Neural cell (in vitro differentiated cells): ENCODE measurements around the gene MOCOS.

Source experiments
- EP300 ChIP-seq: fragments of 450-650 bp; conservative IDR thresholded peaks from 2 replicates; pipeline ENCODE4 v1.6.1; 2014; ENCODE audit warnings: antibody characterized with exemption, mild to moderate bottlenecking, moderate library complexity; ENCODE audit not compliant: poor library complexity, severe bottlenecking
- EZH2 ChIP-seq: fragments of 200-600, 300-800 bp; shearing (Covaris generic), sonication (generic); IDR thresholded peaks from 2 replicates; pipeline ENCODE4 v1.6.1; 2014; ENCODE audit warnings: antibody characterized with exemption, low read length, borderline replicate concordance, mild to moderate bottlenecking; ENCODE audit not compliant: insufficient read depth, poor library complexity, severe bottlenecking
- POLR2AphosphoS5 ChIP-seq: IDR thresholded peaks from 2 replicates; pipeline ENCODE4 v1.6.1; 2012
- SMC3 ChIP-seq: fragments of 450-650 bp; conservative IDR thresholded peaks from 2 replicates; pipeline ENCODE4 v1.6.1; 2014; ENCODE audit warnings: antibody characterized with exemption, mild to moderate bottlenecking, moderate library complexity; ENCODE audit not compliant: poor library complexity
- TAF1 ChIP-seq: IDR thresholded peaks from 2 replicates; pipeline ENCODE4 v1.6.1; 2012; ENCODE audit warnings: low read depth
- TF ChIP-seq, protein P1 (sequence below): IDR thresholded peaks from 2 replicates; pipeline ENCODE4 v1.6.1; 2012; ENCODE audit warnings: borderline replicate concordance
- TF ChIP-seq, protein P2 (sequence below): fragments of 450-650 bp; IDR thresholded peaks from 2 replicates; pipeline ENCODE4 v1.5.1; 2014; ENCODE audit warnings: antibody characterized with exemption, mild to moderate bottlenecking, moderate library complexity; ENCODE audit not compliant: poor library complexity, severe bottlenecking

DNA sequence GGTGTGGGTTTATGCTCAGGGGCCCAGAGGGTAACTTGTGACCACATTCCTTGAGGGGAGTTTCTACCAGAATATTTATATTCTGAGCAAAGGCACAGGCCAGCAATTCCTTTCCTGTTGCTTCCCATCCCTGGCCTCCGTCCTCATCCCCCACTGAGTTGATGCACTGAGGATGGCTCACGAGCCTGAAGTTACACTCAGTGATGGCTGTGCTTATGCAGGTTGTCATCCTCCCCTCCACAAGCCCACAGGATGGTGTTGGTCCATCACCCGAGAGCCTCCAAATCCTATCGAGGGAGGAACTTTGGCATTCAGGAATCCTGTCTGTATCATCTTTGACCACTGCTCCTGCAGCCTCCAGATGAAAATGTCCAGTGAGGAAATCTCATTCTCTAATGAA is 81.9 kb downstream of the MOCOS start:
- TF ChIP-seq EZH2 (no peak), TAF1 (no peak), POLR2AphosphoS5 (no peak), SMC3 (no peak), EP300 (no peak)
- TF ChIP-seq, protein P1, sequence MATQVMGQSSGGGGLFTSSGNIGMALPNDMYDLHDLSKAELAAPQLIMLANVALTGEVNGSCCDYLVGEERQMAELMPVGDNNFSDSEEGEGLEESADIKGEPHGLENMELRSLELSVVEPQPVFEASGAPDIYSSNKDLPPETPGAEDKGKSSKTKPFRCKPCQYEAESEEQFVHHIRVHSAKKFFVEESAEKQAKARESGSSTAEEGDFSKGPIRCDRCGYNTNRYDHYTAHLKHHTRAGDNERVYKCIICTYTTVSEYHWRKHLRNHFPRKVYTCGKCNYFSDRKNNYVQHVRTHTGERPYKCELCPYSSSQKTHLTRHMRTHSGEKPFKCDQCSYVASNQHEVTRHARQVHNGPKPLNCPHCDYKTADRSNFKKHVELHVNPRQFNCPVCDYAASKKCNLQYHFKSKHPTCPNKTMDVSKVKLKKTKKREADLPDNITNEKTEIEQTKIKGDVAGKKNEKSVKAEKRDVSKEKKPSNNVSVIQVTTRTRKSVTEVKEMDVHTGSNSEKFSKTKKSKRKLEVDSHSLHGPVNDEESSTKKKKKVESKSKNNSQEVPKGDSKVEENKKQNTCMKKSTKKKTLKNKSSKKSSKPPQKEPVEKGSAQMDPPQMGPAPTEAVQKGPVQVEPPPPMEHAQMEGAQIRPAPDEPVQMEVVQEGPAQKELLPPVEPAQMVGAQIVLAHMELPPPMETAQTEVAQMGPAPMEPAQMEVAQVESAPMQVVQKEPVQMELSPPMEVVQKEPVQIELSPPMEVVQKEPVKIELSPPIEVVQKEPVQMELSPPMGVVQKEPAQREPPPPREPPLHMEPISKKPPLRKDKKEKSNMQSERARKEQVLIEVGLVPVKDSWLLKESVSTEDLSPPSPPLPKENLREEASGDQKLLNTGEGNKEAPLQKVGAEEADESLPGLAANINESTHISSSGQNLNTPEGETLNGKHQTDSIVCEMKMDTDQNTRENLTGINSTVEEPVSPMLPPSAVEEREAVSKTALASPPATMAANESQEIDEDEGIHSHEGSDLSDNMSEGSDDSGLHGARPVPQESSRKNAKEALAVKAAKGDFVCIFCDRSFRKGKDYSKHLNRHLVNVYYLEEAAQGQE: no peak
- TF ChIP-seq, protein P2, sequence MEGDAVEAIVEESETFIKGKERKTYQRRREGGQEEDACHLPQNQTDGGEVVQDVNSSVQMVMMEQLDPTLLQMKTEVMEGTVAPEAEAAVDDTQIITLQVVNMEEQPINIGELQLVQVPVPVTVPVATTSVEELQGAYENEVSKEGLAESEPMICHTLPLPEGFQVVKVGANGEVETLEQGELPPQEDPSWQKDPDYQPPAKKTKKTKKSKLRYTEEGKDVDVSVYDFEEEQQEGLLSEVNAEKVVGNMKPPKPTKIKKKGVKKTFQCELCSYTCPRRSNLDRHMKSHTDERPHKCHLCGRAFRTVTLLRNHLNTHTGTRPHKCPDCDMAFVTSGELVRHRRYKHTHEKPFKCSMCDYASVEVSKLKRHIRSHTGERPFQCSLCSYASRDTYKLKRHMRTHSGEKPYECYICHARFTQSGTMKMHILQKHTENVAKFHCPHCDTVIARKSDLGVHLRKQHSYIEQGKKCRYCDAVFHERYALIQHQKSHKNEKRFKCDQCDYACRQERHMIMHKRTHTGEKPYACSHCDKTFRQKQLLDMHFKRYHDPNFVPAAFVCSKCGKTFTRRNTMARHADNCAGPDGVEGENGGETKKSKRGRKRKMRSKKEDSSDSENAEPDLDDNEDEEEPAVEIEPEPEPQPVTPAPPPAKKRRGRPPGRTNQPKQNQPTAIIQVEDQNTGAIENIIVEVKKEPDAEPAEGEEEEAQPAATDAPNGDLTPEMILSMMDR: no peak
